Mononuclear cell (primary cell): ENCODE results near the gene ARL6IP5. TPM values are rescaled to one million over a fixed set of nuclear protein-coding genes. Genes with fewer than 3 reads are reported as not detected.

ENCODE experiments used
- H3K27me3 ChIP-seq: 2 replicates; pipeline ENCODE4 v1.6.0; 2011; ENCODE audit warnings: low read length, control low read depth; ENCODE audit not compliant: insufficient read depth
- H3K4me1 ChIP-seq: 2 replicates; pipeline ENCODE4 v1.5.1; 2011; ENCODE audit warnings: mild to moderate bottlenecking, low read length, control low read depth; ENCODE audit not compliant: insufficient read depth
- H3K4me3 ChIP-seq: 2 replicates; pipeline ENCODE4 v1.5.1; 2011; ENCODE audit warnings: mild to moderate bottlenecking, low read length, moderate library complexity
- H3K9me3 ChIP-seq: 2 replicates; pipeline ENCODE4 v1.5.1; 2011; ENCODE audit warnings: low read depth, mild to moderate bottlenecking, control low read depth, low read length
- total RNA-seq: library from RNA; depleted of rRNA; stranded (reverse); fragments of >200 nt; gene quantifications from one replicate; pipeline ENCODE4 v1.2.3, GENCODE V29; 2012

ARL6IP5 gene, protein sequence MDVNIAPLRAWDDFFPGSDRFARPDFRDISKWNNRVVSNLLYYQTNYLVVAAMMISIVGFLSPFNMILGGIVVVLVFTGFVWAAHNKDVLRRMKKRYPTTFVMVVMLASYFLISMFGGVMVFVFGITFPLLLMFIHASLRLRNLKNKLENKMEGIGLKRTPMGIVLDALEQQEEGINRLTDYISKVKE
- total RNA-seq: 72.2 TPM

DNA sequence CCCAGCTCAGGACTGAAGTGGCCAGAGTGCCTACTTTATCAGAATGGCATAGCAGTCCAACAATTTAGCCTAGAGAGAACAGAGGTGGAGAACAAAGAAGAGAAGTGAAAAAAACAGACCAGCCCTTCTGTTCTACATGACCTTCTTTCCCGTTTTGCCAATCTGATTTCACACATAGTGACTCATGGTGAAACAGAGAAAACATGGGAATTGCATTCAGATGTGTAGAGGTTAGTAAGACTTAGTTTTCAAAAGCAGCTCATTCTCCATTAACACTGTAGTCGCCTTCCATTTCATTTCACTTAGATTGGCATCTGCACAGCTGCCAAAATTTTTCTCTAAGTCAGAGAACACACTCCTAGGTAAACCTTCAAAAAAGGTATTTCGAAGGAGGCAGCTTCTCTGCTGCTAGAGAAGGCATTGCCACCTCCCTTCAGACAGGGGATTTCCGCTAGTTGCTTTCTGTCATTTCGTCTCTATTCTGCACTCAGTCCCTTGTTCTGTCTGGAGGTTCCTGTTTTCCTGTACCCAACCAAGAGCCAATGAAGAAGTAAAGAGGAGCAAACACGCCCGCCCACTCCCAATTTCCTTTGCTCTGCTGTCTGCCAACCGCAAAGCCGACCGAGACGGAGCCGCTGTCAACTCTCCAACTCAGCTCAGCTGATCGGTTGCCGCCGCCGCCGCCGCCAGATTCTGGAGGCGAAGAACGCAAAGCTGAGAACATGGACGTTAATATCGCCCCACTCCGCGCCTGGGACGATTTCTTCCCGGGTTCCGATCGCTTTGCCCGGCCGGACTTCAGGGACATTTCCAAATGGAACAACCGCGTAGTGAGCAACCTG is at the start of gene ARL6IP5:
Gene ARL6IP5, plus strand, starts transcription at position 612 of the 842 bp plus-strand sequence. Its CDS starts 111 bp downstream, at position 723.
- Histone ChIP-seq H3K4me1 (peaks cover 75% of the 10 kb centered on the region), H3K9me3 (no peaks in the 10 kb centered on the region), H3K27me3 (no peaks in the 10 kb centered on the region), H3K4me3 (peak within 1 kb of the TSS; percentile 94)

DNA sequence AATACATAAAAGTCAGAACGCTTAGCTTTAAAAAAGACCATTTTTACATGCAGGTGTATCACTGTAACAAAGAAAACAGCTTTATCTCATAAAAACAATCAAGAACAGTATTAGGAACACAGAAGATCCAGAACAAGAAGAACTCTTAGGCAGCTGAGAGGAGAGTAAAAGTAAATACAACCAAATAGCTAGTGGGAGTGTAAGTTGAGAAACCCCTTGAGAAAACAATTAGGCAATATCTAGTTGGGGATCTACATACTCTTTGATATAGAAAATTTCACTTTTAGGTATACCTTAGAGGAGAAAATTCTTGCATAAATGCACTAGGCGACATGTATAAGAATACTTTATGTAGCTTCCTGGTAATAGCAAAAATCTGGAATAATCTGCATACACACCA is 40.1 kb upstream of the ARL6IP5 start:
- Histone ChIP-seq H3K4me1 (peaks cover 5% of the 10 kb centered on the region), H3K9me3 (no peaks in the 10 kb centered on the region), H3K4me3 (no peak overlapping the region), H3K27me3 (no peaks in the 10 kb centered on the region)

DNA sequence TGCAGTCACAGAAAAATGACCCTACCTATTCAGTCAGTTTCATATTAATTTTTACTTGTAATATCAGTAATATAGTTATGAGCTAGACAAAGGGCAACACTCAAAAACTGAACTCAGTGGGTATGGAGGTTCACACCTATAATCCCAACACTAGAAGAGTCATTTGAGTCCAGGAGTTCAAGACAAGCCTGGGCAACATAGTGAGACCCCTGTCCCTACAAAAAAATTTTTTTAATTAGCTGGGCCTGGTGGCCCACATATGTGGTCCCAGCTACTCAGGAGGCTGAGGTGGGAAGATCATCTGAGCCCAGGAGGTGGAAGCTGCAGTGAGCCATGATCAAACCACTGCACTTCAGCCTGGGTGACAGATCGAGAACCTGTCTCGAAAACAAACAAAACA is 35.7 kb upstream of the ARL6IP5 start:
- no peaks in the 10 kb centered on the region for H3K9me3 ChIP-seq
- no peak overlapping the region for H3K4me3 ChIP-seq
- H3K27me3 ChIP-seq: no peaks in the 10 kb centered on the region
- H3K4me1 ChIP-seq: peaks cover 25% of the 10 kb centered on the region

DNA sequence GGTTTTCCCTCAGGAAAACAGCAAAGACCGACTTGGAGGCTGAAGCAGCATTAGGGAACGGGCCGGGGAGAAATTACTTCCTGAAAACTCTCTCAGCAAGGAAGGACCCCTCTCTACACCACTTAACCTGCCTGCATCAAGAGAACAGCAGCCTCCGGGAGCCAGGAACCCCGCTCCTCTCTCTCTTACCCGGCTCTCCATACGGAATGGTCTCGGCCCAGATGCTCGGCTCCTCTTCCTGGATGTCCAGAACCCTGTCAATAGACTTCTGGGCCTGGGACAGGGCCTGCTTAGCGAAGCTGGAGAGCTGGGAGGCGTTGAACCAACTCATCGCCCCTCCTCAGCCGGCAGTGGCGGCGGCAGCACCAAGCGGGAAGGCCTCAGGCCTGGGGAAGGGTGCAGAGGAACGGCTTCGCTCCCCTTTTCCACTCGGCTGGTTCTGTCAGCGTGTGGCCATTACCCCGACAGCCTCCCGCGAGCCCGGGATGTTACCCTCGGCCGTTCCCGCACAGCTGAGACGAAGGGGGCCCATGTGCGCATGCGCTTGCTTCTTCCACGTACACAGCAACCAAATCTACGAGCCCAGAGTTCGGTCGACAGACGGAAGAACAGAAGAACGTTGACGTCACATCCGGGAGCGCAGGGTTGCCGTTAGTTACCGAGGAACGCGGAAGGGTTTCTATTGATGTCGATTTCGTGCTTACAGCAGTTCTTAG is 32.8 kb upstream of the ARL6IP5 start, which contains the start of gene TMF1:
Gene TMF1, minus strand, starts transcription at position 578 of the 716 bp plus-strand sequence. Its CDS starts 247 bp downstream, at position 331.
- Histone ChIP-seq H3K4me1 (peaks cover 25% of the 10 kb centered on the region), H3K4me3 (peak within 1 kb of the TSS; percentile 77), H3K9me3 (no peaks in the 10 kb centered on the region), H3K27me3 (no peaks in the 10 kb centered on the region)

DNA sequence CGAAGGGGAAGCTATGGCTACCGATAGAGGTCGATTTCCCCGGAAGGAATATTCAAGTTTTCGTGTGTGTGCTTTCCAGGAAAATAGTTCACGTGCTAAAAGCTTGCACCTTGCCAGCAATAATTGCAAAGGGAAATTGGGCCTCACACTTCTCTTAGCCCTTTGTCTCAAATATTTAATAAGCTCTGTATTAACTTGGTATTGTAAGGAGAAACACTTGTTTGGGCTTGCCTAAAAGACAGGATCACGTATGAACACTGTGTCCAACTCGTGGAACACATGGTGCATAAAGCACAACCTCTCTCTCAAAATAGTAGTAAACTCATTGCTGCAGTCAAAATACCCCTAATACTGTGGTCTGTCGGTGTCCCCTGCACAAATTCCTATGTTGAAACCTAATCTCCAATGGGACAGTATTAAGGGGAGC is 32.3 kb upstream of the ARL6IP5 start:
- Histone ChIP-seq H3K4me3 (peak overlapping the region; percentile 77), H3K27me3 (no peaks in the 10 kb centered on the region), H3K4me1 (peaks cover 25% of the 10 kb centered on the region), H3K9me3 (no peaks in the 10 kb centered on the region)

DNA sequence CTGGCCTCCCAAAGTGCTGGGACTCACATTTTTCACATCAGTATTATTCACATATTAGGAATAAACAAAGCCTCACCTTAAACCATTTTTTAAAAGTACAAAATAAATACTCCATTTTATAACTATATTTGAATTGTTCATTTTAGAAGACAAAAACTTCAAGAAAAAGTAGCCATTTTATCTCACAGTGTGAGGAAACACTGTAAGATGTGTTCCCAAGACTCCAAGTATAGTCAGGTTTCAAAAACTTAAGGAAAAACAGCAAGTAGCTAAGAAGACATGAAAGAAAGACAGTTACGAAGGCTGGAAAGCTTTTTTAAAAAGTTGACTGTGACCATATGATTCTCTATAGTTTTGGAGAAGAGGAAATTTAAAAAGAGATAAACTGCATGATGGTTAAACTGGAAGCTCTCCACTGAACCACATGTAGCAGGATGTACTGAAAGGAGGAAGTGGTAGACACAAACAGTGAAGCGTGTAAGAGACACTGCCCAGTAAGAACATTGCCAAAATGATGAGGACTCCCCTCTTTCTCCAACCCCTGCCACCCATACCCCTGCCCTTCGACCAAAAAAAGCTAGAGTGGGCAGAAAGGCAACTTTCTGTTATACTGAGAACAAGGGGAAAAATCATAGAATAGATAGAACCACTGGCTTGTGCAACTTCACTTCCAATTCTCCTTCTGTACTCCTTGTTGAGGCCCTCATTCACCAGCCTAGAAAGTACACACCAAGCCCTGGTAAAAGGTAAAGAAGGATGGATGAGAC is 26.4 kb upstream of the ARL6IP5 start:
- H3K9me3 ChIP-seq: no peaks in the 10 kb centered on the region
- no peaks in the 10 kb centered on the region for H3K27me3 ChIP-seq
- peaks cover 16% of the 10 kb centered on the region for H3K4me1 ChIP-seq
- H3K4me3 ChIP-seq: no peak overlapping the region

DNA sequence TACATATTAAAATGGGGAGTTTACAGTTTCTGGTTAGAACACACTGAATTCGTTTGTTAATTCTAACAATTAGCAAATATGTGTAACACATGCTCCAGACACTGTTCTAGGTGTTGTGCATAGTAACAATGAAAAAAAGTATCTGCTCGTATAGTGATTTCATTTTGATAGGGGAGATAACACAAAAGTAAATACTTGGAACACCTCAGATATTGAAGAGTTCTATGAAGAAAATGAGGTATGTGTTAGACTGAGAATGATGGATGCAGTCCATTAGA is 25.9 kb upstream of the ARL6IP5 start:
- Histone ChIP-seq H3K4me1 (peaks cover 16% of the 10 kb centered on the region), H3K9me3 (no peaks in the 10 kb centered on the region), H3K27me3 (no peaks in the 10 kb centered on the region), H3K4me3 (no peak overlapping the region)

DNA sequence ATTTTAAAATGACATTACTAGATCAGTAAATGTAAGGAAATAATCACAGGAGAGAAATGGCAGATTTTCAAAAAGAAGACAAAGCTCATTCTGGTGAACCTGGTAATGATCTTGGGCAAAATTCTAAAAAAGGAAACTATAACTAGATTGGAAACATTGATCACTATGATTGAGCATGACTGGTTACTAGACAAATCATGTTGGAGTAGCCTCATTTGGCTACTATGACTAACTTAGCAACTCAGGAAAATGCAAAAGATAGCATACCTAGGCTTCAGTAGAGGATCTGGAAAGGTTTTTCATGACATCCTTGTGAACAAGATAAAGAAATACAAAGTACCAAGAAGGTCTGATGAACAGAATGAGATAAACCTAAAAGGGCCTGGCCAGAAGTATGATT is 25.0 kb upstream of the ARL6IP5 start:
- H3K4me1 ChIP-seq: peaks cover 16% of the 10 kb centered on the region
- H3K9me3 ChIP-seq: no peaks in the 10 kb centered on the region
- no peak overlapping the region for H3K4me3 ChIP-seq
- H3K27me3 ChIP-seq: no peaks in the 10 kb centered on the region

DNA sequence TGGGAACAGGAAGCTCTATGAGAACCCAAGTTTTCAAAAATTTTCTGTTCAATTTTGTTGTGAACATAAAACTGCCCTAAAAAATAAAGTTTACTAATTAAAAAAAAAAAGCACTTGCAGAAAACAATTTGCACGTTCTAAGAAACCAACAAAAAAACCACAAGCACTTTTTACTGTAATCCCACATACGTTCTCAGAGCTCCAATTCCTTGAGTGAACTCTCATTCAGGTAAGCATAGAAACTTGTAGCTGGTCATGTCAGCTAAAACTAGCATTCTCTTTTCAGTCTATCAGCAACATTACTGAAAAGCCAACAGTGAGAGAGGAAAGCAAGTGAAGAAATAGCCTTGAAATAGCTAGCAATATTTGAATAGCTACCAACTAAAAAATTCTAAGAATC is 21.1 kb upstream of the ARL6IP5 start:
- Histone ChIP-seq H3K4me1 (peaks cover 14% of the 10 kb centered on the region), H3K27me3 (no peaks in the 10 kb centered on the region), H3K4me3 (no peak overlapping the region), H3K9me3 (no peaks in the 10 kb centered on the region)

DNA sequence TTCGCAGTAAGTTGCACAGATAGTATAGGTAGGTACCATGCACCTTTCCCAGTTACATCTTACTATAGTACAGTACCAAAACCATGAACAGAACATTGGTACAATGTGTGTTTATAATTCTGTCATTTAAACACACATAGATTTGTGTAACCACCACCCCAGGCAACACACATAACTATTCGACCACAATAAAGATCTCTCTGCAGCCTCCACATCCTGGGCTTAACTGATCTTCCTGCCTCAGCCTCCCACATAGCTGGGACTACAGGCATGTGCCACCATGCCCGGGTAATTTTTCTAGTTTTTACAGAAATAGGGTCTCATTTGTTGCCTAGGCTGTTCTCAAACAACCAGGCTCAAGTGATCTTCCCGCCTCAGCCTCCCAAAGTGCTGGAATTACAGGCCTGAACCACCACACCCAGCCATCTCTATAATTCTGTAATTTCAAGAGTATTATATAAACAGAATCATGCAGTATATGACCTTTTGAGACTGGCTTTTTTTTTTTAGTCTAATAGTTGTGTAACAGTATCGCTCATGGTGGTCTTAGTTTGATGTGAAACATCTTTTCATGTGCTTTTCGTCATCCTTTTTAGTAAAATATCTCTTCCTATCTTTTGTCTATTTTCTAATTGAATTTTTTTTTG is 19.3 kb upstream of the ARL6IP5 start:
- no peak overlapping the region for H3K4me3 ChIP-seq
- no peaks in the 10 kb centered on the region for H3K27me3 ChIP-seq
- H3K9me3 ChIP-seq: no peaks in the 10 kb centered on the region

DNA sequence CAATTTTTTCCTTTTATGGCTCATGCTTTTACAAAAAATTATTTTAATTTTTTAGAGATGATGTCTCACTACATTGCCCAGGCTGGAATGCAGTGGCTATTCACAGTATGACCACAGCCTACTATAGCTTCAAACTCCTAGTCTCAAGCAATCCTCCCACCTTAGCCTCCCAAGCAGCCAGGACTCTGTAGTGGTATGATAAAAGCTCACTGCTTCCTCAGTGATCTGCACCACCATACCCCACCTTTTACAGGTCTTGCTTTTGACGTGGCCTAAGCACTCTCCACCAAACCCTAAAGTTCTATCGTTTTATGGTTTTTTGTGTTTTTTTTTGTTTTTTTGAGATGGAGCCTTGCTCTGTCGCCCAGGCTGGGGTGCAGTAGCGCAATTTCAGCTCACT is 18.6 kb upstream of the ARL6IP5 start:
- H3K9me3 ChIP-seq: no peaks in the 10 kb centered on the region
- H3K27me3 ChIP-seq: no peaks in the 10 kb centered on the region
- no peak overlapping the region for H3K4me3 ChIP-seq
- peaks cover 6% of the 10 kb centered on the region for H3K4me1 ChIP-seq

More for the DNA sequence above, 19.3 kb upstream of the ARL6IP5 start:
- peaks cover 6% of the 10 kb centered on the region for H3K4me1 ChIP-seq

DNA sequence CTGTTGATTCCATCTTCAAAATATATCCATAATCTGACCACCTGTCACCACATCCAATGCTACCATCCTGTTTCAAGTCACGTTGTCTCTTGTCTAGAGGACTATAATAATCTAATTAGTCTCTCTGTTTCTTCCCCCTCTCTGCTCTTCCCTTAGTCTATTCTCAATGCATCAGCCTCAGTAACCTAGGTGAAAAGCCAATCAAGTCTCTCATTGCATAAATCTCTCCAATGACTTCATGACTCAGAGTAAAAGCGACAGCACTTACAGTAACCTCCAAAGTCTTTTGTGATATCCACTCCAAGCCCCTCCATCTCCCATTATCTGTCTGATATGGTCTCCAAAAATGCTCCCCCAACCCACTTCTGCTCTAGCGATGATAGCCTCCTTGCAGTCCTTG is 11.8 kb upstream of the ARL6IP5 start:
- Histone ChIP-seq H3K4me1 (peaks cover 15% of the 10 kb centered on the region), H3K4me3 (no peak overlapping the region), H3K27me3 (no peaks in the 10 kb centered on the region), H3K9me3 (no peaks in the 10 kb centered on the region)

DNA sequence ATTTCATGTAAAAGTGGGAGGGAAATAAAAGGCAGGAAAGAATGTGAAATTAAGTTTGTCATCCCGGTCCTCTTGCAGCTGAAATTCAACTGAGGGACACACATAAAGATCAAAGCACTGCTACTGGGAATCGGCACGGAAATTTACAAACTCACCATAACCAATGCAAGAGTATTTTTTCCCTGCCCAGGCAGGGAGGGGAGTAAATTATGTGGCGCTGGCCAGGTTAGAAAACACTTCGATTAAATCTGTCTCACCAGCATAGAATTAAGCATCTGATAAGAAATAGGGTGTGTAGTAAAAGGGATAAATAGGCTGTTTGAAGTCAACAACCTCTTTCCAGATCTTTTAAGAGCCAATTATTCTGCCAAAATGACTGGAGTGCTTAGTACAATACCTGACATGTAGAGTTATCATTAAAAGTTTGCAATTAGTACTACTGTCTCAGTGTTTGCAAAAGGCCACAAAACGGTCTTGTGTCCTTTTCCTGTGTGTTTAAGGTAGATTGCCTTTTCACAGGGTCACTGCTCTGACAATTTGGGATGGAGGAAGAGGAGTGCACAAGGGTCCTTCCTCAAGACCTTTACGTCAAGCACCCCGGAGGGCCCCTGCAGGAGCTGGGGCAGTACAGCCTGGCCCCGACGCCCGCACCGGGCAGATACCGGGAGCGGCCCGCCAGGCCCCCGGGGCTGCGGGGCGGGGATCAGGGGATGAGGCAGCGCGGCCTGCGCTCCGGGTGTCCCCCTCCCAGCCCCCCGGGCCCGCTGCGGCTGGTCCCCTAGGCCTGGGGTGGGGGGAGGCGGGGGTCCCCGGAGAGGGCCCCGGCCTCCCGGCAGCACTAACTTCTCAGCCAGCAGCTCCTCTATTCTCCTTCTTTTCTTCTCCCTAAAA is 5.2 kb upstream of the ARL6IP5 start:
- no peaks in the 10 kb centered on the region for H3K27me3 ChIP-seq
- no peaks in the 10 kb centered on the region for H3K9me3 ChIP-seq
- H3K4me3 ChIP-seq: peak overlapping the region; percentile 82
- peaks cover 60% of the 10 kb centered on the region for H3K4me1 ChIP-seq
